Smooth muscle cell (in vitro differentiated cells): ENCODE data around the gene BTBD9. TPM values are rescaled to one million over a fixed set of nuclear protein-coding genes. Genes with fewer than 3 reads are reported as not detected.

Source experiments
- DNase-seq: peaks from one replicate; lab custom pipeline; 2025; ENCODE audit not compliant: unreplicated experiment; lab: John Stamatoyannopoulos, UW
- H2AFZ ChIP-seq: fragments of 200-600 bp; sonication (generic); 2 replicates; pipeline ENCODE4 v1.6.0; 2016; ENCODE audit warnings: antibody characterized with exemption, low read depth, mild to moderate bottlenecking
- H3F3A ChIP-seq: fragments of 200-600 bp; sonication (generic); 2 replicates; pipeline ENCODE4 v1.6.0; 2017; ENCODE audit warnings: antibody characterized with exemption, low read depth
- H3K27ac ChIP-seq: fragments of 200-600 bp; sonication (generic); 2 replicates; pipeline ENCODE4 v1.5.1; 2016; ENCODE audit warnings: low read depth, mild to moderate bottlenecking
- H3K27me3 ChIP-seq: fragments of 200-600 bp; sonication (generic); 2 replicates; pipeline ENCODE4 v1.6.1; 2016; ENCODE audit warnings: low read depth, mild to moderate bottlenecking
- H3K36me3 ChIP-seq: fragments of 200-600 bp; sonication (generic); 2 replicates; pipeline ENCODE4 v1.5.1; 2016; ENCODE audit warnings: low read depth
- H3K4me1 ChIP-seq: fragments of 200-600 bp; sonication (generic); 2 replicates; pipeline ENCODE4 v1.5.1; 2016; ENCODE audit warnings: low read depth
- H3K4me2 ChIP-seq: fragments of 200-600 bp; sonication (generic); 2 replicates; pipeline ENCODE4 v1.6.0; 2016; ENCODE audit warnings: mild to moderate bottlenecking
- H3K4me3 ChIP-seq: fragments of 200-600 bp; sonication (generic); 2 replicates; pipeline ENCODE4 v1.5.1; 2016; ENCODE audit warnings: mild to moderate bottlenecking
- H3K79me2 ChIP-seq: fragments of 200-600 bp; sonication (generic); 2 replicates; pipeline ENCODE4 v1.6.0; 2016; ENCODE audit warnings: low read depth, mild to moderate bottlenecking
- H3K9ac ChIP-seq: fragments of 200-600 bp; sonication (generic); 2 replicates; pipeline ENCODE4 v1.6.0; 2016; ENCODE audit warnings: low read depth
- H3K9me3 ChIP-seq: fragments of 200-600 bp; sonication (generic); replicated peaks from 2 replicates; pipeline ENCODE4 v1.5.1; 2016; ENCODE audit warnings: low read depth
- H4K20me1 ChIP-seq: fragments of 200-600 bp; sonication (generic); 2 replicates; pipeline ENCODE4 v1.6.0; 2016; ENCODE audit warnings: low read depth
- WGBS: methylation state at CpG from one replicate; pipeline ENCODE4 v1.1.7; 2016; ENCODE audit warnings: low lambda C conversion rate; 5-methylcytosine and 5-hydroxymethylcytosine counted together
- polyA plus RNA-seq: library from polyadenylated mRNA; unstranded; fragments of >200 nt; fragmentation: Nextera tagmentation; extraction: Ambion mirVana; gene quantifications from 2 replicates; pipeline ENCODE4 v1.2.1, GENCODE V29; 2016
- total RNA-seq: library from RNA; depleted of rRNA; stranded (reverse); fragments of >200 nt; gene quantifications from 2 replicates; pipeline ENCODE4 v1.2.3, GENCODE V29; 2014
- TF ChIP-seq, protein P1 (sequence below): fragments of 200-600 bp; sonication (generic); IDR thresholded peaks from 2 replicates; pipeline ENCODE4 v1.5.1; 2017; ENCODE audit warnings: borderline replicate concordance, mild to moderate bottlenecking, antibody characterized with exemption; ENCODE audit not compliant: insufficient read depth, poor library complexity, severe bottlenecking

BTBD9 gene
- total and polyA plus RNA-seq, 2 experiments from 2014 or later = 5.6 to 12.5 TPM

DNA sequence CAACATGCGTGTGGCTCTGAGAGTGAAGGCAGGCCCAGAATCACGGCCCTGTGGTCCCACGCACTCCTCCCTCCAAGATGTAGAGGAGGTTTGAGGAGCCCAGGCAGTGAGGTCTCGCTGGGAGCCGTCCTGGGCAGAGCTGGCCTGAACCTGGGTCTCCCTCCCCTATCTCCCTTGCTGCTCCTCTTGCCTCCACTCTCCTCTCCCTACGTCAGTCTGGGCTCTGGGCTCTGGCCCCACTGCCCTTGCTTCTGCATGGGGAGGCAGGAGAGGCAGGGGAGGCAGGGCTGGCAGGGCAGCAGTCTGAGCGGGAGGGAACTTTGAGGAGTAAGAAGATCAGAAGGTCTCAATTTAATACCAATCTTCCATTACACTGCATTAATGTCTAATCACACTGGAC lies 445.1 kb downstream of the BTBD9 start:
- 94% methylated on average over 7 of the region's 7 CpGs for WGBS
- Histone ChIP-seq H3K4me2 (no peak overlapping the region), H3K9ac (no peak overlapping the region), H3K36me3 (no peaks in the 10 kb centered on the region), H3K4me1 (peaks cover 13% of the 10 kb centered on the region), H3K9me3 (no peaks in the 10 kb centered on the region), H2AFZ (no peak overlapping the region), H3K27ac (no peak overlapping the region), H4K20me1 (no peaks in the 10 kb centered on the region), H3F3A (no peaks in the 10 kb centered on the region), H3K79me2 (no peaks in the 10 kb centered on the region), H3K27me3 (peaks cover 3% of the 10 kb centered on the region), H3K4me3 (no peak overlapping the region)
- TF ChIP-seq, protein P1, sequence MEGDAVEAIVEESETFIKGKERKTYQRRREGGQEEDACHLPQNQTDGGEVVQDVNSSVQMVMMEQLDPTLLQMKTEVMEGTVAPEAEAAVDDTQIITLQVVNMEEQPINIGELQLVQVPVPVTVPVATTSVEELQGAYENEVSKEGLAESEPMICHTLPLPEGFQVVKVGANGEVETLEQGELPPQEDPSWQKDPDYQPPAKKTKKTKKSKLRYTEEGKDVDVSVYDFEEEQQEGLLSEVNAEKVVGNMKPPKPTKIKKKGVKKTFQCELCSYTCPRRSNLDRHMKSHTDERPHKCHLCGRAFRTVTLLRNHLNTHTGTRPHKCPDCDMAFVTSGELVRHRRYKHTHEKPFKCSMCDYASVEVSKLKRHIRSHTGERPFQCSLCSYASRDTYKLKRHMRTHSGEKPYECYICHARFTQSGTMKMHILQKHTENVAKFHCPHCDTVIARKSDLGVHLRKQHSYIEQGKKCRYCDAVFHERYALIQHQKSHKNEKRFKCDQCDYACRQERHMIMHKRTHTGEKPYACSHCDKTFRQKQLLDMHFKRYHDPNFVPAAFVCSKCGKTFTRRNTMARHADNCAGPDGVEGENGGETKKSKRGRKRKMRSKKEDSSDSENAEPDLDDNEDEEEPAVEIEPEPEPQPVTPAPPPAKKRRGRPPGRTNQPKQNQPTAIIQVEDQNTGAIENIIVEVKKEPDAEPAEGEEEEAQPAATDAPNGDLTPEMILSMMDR = no peak
- no peak for DNase-seq

DNA sequence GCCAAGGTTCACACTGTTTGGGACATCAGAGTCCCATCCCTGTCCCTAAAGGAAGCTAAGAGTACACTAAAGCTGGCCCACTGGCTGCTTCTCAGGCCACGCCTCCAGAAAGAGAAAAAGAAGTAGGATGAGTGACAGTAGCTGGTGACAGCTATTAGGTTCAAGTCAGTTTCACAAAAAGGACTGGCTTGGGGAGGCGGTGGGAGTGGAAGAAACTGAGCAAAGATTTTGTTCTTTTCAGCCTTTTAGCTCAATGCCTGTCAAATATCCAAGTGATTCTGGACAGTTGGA lies 445.5 kb downstream of the BTBD9 start:
- TF ChIP-seq, protein P1 = no peak
- Histone ChIP-seq H3K9me3 (no peaks in the 10 kb centered on the region), H3K79me2 (no peaks in the 10 kb centered on the region), H3K4me1 (peaks cover 13% of the 10 kb centered on the region), H3K4me2 (no peak overlapping the region), H3K27ac (no peak overlapping the region), H3F3A (no peaks in the 10 kb centered on the region), H4K20me1 (no peaks in the 10 kb centered on the region), H3K4me3 (no peak overlapping the region), H3K9ac (no peak overlapping the region), H3K27me3 (peaks cover 3% of the 10 kb centered on the region), H2AFZ (no peak overlapping the region), H3K36me3 (no peaks in the 10 kb centered on the region)
- WGBS = 96% methylated on average over 2 of the region's 2 CpGs
- no peak for DNase-seq

GRCh38 chr6:38193481-38194281 lies 446.0 kb downstream of the BTBD9 start:
- no peak overlapping the region for H3K27ac ChIP-seq
- no peak overlapping the region for H2AFZ ChIP-seq
- H3F3A ChIP-seq = no peaks in the 10 kb centered on the region
- H3K27me3 ChIP-seq = peaks cover 3% of the 10 kb centered on the region
- WGBS = 94% methylated on average over 9 of the region's 9 CpGs
- no peaks in the 10 kb centered on the region for H3K36me3 ChIP-seq
- no peaks in the 10 kb centered on the region for H3K9me3 ChIP-seq
- peaks cover 13% of the 10 kb centered on the region for H3K4me1 ChIP-seq
- no peaks in the 10 kb centered on the region for H4K20me1 ChIP-seq
- H3K9ac ChIP-seq = no peak overlapping the region
- no peak for DNase-seq
- TF ChIP-seq, protein P1 = no peak
- no peak overlapping the region for H3K4me3 ChIP-seq
- H3K79me2 ChIP-seq = no peaks in the 10 kb centered on the region
- no peak overlapping the region for H3K4me2 ChIP-seq

- peaks cover 3% of the 10 kb centered on the region for H3K27me3 ChIP-seq
- TF ChIP-seq, protein P1 = no peak
- no peaks in the 10 kb centered on the region for H4K20me1 ChIP-seq
- H3K9me3 ChIP-seq = no peaks in the 10 kb centered on the region
- H3K4me3 ChIP-seq = no peak overlapping the region
- H3K36me3 ChIP-seq = no peaks in the 10 kb centered on the region
- H3K27ac ChIP-seq = no peak overlapping the region
- no peak for DNase-seq
- H3K79me2 ChIP-seq = no peaks in the 10 kb centered on the region
- WGBS = 83% methylated on average over 7 of the region's 7 CpGs
- no peak overlapping the region for H3K4me2 ChIP-seq
- peaks cover 13% of the 10 kb centered on the region for H3K4me1 ChIP-seq
- H3F3A ChIP-seq = no peaks in the 10 kb centered on the region
- H2AFZ ChIP-seq = no peak overlapping the region
- no peak overlapping the region for H3K9ac ChIP-seq
Observed at GRCh38 chr6:38193051-38193450, 446.7 kb downstream of the BTBD9 start.
